ENCODE measurements around the gene FTH1. TPM values are rescaled to one million over a fixed set of nuclear protein-coding genes. Genes with fewer than 3 reads are reported as not detected.
A peak's percentile ranks its signal among the peaks of the same experiment; 100 is the strongest.

Gene FTH1
- polyA plus RNA-seq, 1 donor from 2014 or later, result 597 TPM

DNA sequence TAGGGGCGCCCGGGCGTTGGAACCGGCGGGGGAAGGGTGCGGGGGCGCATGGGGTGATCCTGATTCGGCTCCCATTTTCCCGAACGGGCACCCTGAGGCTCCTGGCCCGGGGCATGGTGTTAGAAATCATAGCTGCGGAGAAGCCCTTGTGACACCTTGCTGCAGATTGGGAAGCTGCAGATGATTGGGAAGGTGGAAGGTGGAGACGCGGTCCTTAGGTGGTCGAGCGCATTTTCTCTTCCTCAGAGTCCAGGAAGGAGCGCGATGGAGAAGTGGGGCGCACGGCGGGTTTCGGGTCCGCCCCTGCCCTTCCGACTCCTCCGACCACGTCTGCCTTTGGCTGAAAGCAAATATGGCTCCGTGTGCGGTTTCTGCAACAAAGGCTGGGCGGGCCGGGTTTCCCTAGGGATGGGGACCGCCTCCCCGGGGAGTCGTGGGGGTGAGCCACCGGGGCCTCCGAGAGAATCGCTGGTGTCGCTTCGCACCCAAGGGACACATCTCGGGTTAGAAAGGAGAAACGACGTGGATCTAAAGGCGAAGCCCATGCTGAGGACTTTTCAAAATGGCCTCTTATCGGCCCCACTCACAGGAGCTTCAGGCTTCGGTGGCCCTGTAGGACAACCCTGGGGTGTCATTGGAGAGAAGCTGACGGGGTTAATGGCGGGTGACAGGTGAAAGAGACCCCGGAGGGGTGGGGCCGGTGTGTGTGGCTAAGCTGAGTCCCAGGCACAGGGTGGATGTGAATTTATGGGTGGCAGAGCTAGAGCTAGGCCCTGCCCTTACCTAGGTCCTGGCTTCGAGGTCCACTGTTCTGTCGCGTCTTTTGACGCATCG is 707 bp upstream of the FTH1 start:
- Histone ChIP-seq H3K9me3 (ENCODE audit: low read length) (no peaks in the 10 kb centered on the region), H3K9me2 (ENCODE audit: insufficient read depth, low read length) (no peaks in the 10 kb centered on the region), H3K27me3 (ENCODE audit: insufficient read depth, low read depth, low read length) (no peaks in the 10 kb centered on the region), H4K20me1 (ENCODE audit: insufficient read depth) (no peaks in the 10 kb centered on the region), H3K4me2 (ENCODE audit: low read length) (peak overlapping the region; percentile 92), H3K79me2 (replicated peaks; ENCODE audit: insufficient read depth, low read length) (peaks cover 23% of the 10 kb centered on the region), H2AFZ (ENCODE audit: low read depth, low read length) (peak overlapping the region; percentile 91), H3K27ac (ENCODE audit: low read length) (peak overlapping the region; percentile 98), H3K9ac (ENCODE audit: low read length) (peak overlapping the region; percentile 97), H3F3A (ENCODE audit: insufficient read depth, low read length, poor library complexity, severe bottlenecking) (no peaks in the 10 kb centered on the region), H3K4me3 (ENCODE audit: low read length) (peak overlapping the region; percentile 86), H3K36me3 (ENCODE audit: insufficient read depth, low read length) (peaks cover 12% of the 10 kb centered on the region)
- TF ChIP-seq, protein P1, sequence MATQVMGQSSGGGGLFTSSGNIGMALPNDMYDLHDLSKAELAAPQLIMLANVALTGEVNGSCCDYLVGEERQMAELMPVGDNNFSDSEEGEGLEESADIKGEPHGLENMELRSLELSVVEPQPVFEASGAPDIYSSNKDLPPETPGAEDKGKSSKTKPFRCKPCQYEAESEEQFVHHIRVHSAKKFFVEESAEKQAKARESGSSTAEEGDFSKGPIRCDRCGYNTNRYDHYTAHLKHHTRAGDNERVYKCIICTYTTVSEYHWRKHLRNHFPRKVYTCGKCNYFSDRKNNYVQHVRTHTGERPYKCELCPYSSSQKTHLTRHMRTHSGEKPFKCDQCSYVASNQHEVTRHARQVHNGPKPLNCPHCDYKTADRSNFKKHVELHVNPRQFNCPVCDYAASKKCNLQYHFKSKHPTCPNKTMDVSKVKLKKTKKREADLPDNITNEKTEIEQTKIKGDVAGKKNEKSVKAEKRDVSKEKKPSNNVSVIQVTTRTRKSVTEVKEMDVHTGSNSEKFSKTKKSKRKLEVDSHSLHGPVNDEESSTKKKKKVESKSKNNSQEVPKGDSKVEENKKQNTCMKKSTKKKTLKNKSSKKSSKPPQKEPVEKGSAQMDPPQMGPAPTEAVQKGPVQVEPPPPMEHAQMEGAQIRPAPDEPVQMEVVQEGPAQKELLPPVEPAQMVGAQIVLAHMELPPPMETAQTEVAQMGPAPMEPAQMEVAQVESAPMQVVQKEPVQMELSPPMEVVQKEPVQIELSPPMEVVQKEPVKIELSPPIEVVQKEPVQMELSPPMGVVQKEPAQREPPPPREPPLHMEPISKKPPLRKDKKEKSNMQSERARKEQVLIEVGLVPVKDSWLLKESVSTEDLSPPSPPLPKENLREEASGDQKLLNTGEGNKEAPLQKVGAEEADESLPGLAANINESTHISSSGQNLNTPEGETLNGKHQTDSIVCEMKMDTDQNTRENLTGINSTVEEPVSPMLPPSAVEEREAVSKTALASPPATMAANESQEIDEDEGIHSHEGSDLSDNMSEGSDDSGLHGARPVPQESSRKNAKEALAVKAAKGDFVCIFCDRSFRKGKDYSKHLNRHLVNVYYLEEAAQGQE (IDR thresholded peaks at IDR 0.05; ENCODE audit: borderline replicate concordance), result no peak
- TF ChIP-seq SMC3 (conservative IDR thresholded peaks at IDR 0.05; ENCODE audit: poor library complexity), result no peak
- TF ChIP-seq, protein P2, sequence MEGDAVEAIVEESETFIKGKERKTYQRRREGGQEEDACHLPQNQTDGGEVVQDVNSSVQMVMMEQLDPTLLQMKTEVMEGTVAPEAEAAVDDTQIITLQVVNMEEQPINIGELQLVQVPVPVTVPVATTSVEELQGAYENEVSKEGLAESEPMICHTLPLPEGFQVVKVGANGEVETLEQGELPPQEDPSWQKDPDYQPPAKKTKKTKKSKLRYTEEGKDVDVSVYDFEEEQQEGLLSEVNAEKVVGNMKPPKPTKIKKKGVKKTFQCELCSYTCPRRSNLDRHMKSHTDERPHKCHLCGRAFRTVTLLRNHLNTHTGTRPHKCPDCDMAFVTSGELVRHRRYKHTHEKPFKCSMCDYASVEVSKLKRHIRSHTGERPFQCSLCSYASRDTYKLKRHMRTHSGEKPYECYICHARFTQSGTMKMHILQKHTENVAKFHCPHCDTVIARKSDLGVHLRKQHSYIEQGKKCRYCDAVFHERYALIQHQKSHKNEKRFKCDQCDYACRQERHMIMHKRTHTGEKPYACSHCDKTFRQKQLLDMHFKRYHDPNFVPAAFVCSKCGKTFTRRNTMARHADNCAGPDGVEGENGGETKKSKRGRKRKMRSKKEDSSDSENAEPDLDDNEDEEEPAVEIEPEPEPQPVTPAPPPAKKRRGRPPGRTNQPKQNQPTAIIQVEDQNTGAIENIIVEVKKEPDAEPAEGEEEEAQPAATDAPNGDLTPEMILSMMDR (IDR thresholded peaks at IDR 0.05; ENCODE audit: poor library complexity, severe bottlenecking), result no peak
- no peak for TF ChIP-seq EZH2 (IDR thresholded peaks at IDR 0.05; ENCODE audit: borderline replicate concordance, insufficient read depth, low read length, poor library complexity, severe bottlenecking)
- no peak for TF ChIP-seq MXI1 (conservative IDR thresholded peaks at IDR 0.05; ENCODE audit: poor library complexity, severe bottlenecking)
- no peak for TF ChIP-seq RAD21 (conservative IDR thresholded peaks at IDR 0.05)
- no peak for TF ChIP-seq TAF1 (IDR thresholded peaks at IDR 0.05; ENCODE audit: low read depth)
- TF ChIP-seq EP300 (conservative IDR thresholded peaks at IDR 0.05; ENCODE audit: poor library complexity, severe bottlenecking), result no peak

- TF ChIP-seq RAD21 (conservative IDR thresholded peaks at IDR 0.05) (no peak), SMC3 (conservative IDR thresholded peaks at IDR 0.05; ENCODE audit: poor library complexity) (no peak), EP300 (conservative IDR thresholded peaks at IDR 0.05; ENCODE audit: poor library complexity, severe bottlenecking) (no peak), POLR2AphosphoS5 (IDR thresholded peaks at IDR 0.05) (no peak), EZH2 (IDR thresholded peaks at IDR 0.05; ENCODE audit: borderline replicate concordance, insufficient read depth, low read length, poor library complexity, severe bottlenecking) (no peak), MXI1 (conservative IDR thresholded peaks at IDR 0.05; ENCODE audit: poor library complexity, severe bottlenecking) (no peak), TAF1 (IDR thresholded peaks at IDR 0.05; ENCODE audit: low read depth) (no peak)
- TF ChIP-seq, protein P2 (IDR thresholded peaks at IDR 0.05; ENCODE audit: poor library complexity, severe bottlenecking), result no peak
- TF ChIP-seq, protein P1 (IDR thresholded peaks at IDR 0.05; ENCODE audit: borderline replicate concordance), result no peak
- peak overlapping the region; percentile 66 for H3K4me2 ChIP-seq (ENCODE audit: low read length)
- H3K27ac ChIP-seq (ENCODE audit: low read length), result peak overlapping the region; percentile 98
- H3K9me3 ChIP-seq (ENCODE audit: low read length), result no peaks in the 10 kb centered on the region
- no peaks in the 10 kb centered on the region for H3K27me3 ChIP-seq (ENCODE audit: insufficient read depth, low read depth, low read length)
- peak overlapping the region; percentile 97 for H3K9ac ChIP-seq (ENCODE audit: low read length)
- H3K79me2 ChIP-seq (replicated peaks; ENCODE audit: insufficient read depth, low read length), result peaks cover 23% of the 10 kb centered on the region
- peaks cover 17% of the 10 kb centered on the region for H3K36me3 ChIP-seq (ENCODE audit: insufficient read depth, low read length)
- H3K4me3 ChIP-seq (ENCODE audit: low read length), result peak overlapping the region; percentile 86
- H3F3A ChIP-seq (ENCODE audit: insufficient read depth, low read length, poor library complexity, severe bottlenecking), result no peaks in the 10 kb centered on the region
- H4K20me1 ChIP-seq (ENCODE audit: insufficient read depth), result no peaks in the 10 kb centered on the region
- no peak overlapping the region for H2AFZ ChIP-seq (ENCODE audit: low read depth, low read length)
- no peaks in the 10 kb centered on the region for H3K9me2 ChIP-seq (ENCODE audit: insufficient read depth, low read length)
Observed at GRCh38 chr11:61966734-61967115, 709 bp downstream of the FTH1 start.
